ENCODE results near the gene ZNF569. TPM values are rescaled to one million over a fixed set of nuclear protein-coding genes. Genes with fewer than 3 reads are reported as not detected.
A peak's percentile ranks its signal among the peaks of the same experiment; 100 is the strongest.

Gene ZNF569
- total and polyA plus RNA-seq, 2 of the 13 experiments (the other 11 are each of a cell fraction or from before 2014, with no cell fraction given) = 1.4 to 5.7 TPM

GRCh38 chr19:37370880-37371661 is 96.2 kb downstream of the ZNF569 start, which contains the start of gene ZNF527 (continued):
- TF ChIP-seq BATF2 (CRISPR knock-in tag; IDR thresholded peaks at IDR 0.05) = peak; percentile 84
- TF ChIP-seq NAIF1 (CRISPR knock-in tag; IDR thresholded peaks at IDR 0.05; ENCODE audit: borderline replicate concordance) = no peak
- TF ChIP-seq RBAK (CRISPR knock-in tag; IDR thresholded peaks at IDR 0.05) = no peak
- TF ChIP-seq ZNF615 (CRISPR knock-in tag; IDR thresholded peaks at IDR 0.05; ENCODE audit: borderline replicate concordance) = no peak
- TF ChIP-seq NFKBIZ (CRISPR knock-in tag; IDR thresholded peaks at IDR 0.05) = no peak
- no peak; the same call in 1 of the 2 replicates for TF ChIP-seq KDM5A (IDR thresholded peaks at IDR 0.05; ENCODE audit: borderline replicate concordance, low read length)
- no peak for TF ChIP-seq GTF3A (CRISPR knock-in tag; conservative IDR thresholded peaks at IDR 0.05)
- TF ChIP-seq ZFP36L1 (CRISPR knock-in tag; IDR thresholded peaks at IDR 0.05) = no peak; the same call in 1 of the 2 replicates
- peak; percentile 88; the same call in 1 of the 2 replicates for TF ChIP-seq RFXAP (CRISPR knock-in tag; IDR thresholded peaks at IDR 0.05; ENCODE audit: borderline replicate concordance)
- TF ChIP-seq CAMTA2 (CRISPR knock-in tag; IDR thresholded peaks at IDR 0.05; ENCODE audit: borderline replicate concordance) = peak; percentile 59; the same call in 1 of the 2 replicates
- no peak for TF ChIP-seq ZNF253 (CRISPR knock-in tag; IDR thresholded peaks at IDR 0.05; ENCODE audit: borderline replicate concordance)
- peak; percentile 59 for TF ChIP-seq ZNF589 (CRISPR knock-in tag; conservative IDR thresholded peaks at IDR 0.05)
- TF ChIP-seq POLR2A (IDR thresholded peaks at IDR 0.05; ENCODE audit: insufficient read depth in 1 of 2, low read depth in 2 of 2, low read length in 2 of 2) = peak in 1 of 2 experiments; percentile 85
- no peak for TF ChIP-seq KDM1A (CRISPR knock-in tag; IDR thresholded peaks at IDR 0.05)
- TF ChIP-seq ZNF350 (CRISPR knock-in tag; IDR thresholded peaks at IDR 0.05; ENCODE audit: borderline replicate concordance, low read depth) = 0 out of 2 replicates have a peak, but pooled peaks have one; percentile 78
- peak; percentile 85; the same call in 1 of the 2 replicates for TF ChIP-seq MYPOP (CRISPR knock-in tag; IDR thresholded peaks at IDR 0.05)
- no peak for TF ChIP-seq MIER2 (CRISPR knock-in tag; IDR thresholded peaks at IDR 0.05)
- no peak for TF ChIP-seq ZNF816 (CRISPR knock-in tag; IDR thresholded peaks at IDR 0.05; ENCODE audit: borderline replicate concordance)
- no peak for TF ChIP-seq DNMT1 (CRISPR knock-in tag; IDR thresholded peaks at IDR 0.05)
- peak; percentile 60; the same call in 1 of the 2 replicates for TF ChIP-seq SP4 (CRISPR knock-in tag; IDR thresholded peaks at IDR 0.05)
- TF ChIP-seq ZNF20 (CRISPR knock-in tag; IDR thresholded peaks at IDR 0.05) = no peak
- TF ChIP-seq ZNF136 (CRISPR knock-in tag; IDR thresholded peaks at IDR 0.05; ENCODE audit: low read depth) = no peak
- no peak for TF ChIP-seq ZNF550 (CRISPR knock-in tag; IDR thresholded peaks at IDR 0.05; ENCODE audit: borderline replicate concordance)
- no peak for TF ChIP-seq ZNF512 (CRISPR knock-in tag; IDR thresholded peaks at IDR 0.05)
- TF ChIP-seq ZBTB1 (CRISPR knock-in tag; IDR thresholded peaks at IDR 0.05; ENCODE audit: borderline replicate concordance) = no peak
- no peak for TF ChIP-seq ZNF781 (CRISPR knock-in tag; IDR thresholded peaks at IDR 0.05; ENCODE audit: borderline replicate concordance, not compliant biosample characterization)

Data from HepG2 (cell line).